Endometrial microvascular endothelial cells (primary cell): ENCODE data around the gene DNMT1. TPM values are rescaled to one million over a fixed set of nuclear protein-coding genes. Genes with fewer than 3 reads are reported as not detected.

Experiments
- in situ Hi-C: cut with HindIII; loops from 2 replicates; pipeline ENCODE4 v1.10.0; 2017; ENCODE audit warnings: low sequenced_read_pairs, low pct_unique_long_range_greater_than_20kb; ENCODE audit errors: inconsistent ontology term
- total RNA-seq: library from RNA; depleted of rRNA; stranded (reverse); fragments of >200 nt; gene quantifications from one replicate; pipeline ENCODE4 v1.2.3, GENCODE V29; 2015; ENCODE audit errors: inconsistent ontology term

The DNMT1 gene
- total RNA-seq, 1 donor from 2014 or later = 134 TPM

DNA sequence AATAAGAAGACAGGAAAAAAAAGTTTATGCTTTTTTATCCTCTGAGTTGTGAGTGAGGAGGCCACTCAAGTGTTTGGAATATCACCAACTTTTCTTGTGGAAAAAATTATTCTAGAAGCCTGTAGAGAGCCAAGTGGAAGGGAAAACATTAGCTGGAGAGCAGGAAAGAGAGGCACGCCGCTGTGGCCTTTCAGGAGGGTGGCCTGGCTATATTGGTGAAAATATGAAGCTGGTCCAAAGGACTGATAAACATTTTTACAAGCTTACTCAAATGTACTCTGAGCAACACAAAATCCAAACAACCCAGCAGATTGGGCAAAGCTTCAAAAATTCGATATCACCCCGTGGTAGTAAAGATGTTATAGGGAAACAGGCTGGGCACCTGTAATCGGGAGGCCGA, 72.7 kb downstream of the DNMT1 start:
- in situ Hi-C loops = no loop called here

- in situ Hi-C loops = no loop called here
Observed at GRCh38 chr19:10120538-10121189, 74.1 kb downstream of the DNMT1 start.

DNA sequence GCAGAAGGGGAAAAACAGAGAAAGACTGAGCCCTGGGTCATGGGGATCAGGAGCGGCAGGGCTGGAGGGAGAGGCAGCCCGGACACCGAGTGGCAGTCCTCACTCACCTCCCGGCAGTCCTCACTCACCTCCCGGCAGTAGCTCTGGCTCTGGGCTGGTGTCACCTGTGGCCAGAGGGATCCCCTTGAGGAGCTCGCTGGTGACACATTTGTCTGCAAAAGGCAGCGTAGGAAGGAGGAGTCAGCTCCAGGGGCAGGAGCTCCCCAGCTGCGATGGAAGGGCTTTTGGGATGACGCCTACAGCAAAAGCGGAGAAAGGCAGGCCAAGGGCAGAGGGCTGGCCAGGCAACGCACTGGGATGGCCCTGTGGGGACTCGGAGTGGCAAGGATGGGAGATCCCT, 75.8 kb downstream of the DNMT1 start:
- in situ Hi-C loops = no loop called here

DNA sequence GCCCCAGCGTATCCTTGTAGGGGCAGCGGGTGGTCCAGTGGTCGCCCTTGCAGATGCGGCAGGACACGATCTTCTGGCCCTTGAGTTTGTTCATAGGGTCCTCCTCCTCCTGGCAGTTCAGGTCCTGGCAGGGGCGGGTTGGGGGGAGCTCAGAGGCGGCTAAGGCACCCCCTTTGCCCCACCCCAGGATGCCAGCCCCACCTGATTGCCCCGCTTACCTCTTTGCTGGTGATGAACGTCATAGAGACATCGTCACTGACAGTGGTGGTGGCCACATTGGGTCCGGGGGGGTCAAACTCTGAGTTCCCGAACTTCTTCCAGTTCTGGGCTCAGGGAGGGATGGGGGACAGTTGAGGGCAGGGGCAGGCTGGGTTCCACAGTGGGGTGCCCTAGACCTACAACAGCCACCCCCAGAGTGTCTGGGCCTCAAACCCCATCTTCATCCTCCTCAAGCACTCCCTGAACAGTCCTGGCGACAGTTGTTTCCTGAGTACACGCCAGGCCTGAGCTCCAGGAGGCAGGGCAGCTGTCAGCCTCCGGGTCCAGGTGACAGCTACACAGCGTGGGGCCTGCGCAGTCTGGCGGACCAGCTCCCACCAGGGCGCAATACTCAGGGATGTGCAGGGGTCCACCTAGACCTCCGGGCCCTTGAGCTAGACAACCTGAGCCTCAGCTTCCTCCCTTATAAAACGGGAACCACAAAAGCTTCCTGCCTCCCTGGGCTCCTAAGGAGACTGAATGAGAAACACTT, 77.7 kb downstream of the DNMT1 start:
- in situ Hi-C loops = no loop called here

GRCh38 chr19:10116085-10116865, 78.5 kb downstream of the DNMT1 start:
- in situ Hi-C loops = no loop called here

- in situ Hi-C loops = no loop called here
Observed at GRCh38 chr19:10115392-10116084, 79.2 kb downstream of the DNMT1 start.

- in situ Hi-C loops = no loop called here
Observed at GRCh38 chr19:10114651-10115391, 79.9 kb downstream of the DNMT1 start.

- in situ Hi-C loops = no loop called here
Observed at GRCh38 chr19:10113964-10114650, 80.6 kb downstream of the DNMT1 start.

DNA sequence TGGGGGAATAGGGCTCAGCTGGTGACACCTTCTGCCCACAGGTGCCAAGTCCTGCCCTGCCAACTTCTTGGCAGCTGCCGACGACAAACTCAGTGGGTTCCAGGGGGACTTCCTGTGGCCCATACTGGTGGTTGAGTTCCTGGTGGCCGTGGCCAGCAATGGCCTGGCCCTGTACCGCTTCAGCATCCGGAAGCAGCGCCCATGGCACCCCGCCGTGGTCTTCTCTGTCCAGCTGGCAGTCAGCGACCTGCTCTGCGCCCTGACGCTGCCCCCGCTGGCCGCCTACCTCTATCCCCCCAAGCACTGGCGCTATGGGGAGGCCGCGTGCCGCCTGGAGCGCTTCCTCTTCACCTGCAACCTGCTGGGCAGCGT, 81.2 kb downstream of the DNMT1 start:
- in situ Hi-C loops = no loop called here

DNA sequence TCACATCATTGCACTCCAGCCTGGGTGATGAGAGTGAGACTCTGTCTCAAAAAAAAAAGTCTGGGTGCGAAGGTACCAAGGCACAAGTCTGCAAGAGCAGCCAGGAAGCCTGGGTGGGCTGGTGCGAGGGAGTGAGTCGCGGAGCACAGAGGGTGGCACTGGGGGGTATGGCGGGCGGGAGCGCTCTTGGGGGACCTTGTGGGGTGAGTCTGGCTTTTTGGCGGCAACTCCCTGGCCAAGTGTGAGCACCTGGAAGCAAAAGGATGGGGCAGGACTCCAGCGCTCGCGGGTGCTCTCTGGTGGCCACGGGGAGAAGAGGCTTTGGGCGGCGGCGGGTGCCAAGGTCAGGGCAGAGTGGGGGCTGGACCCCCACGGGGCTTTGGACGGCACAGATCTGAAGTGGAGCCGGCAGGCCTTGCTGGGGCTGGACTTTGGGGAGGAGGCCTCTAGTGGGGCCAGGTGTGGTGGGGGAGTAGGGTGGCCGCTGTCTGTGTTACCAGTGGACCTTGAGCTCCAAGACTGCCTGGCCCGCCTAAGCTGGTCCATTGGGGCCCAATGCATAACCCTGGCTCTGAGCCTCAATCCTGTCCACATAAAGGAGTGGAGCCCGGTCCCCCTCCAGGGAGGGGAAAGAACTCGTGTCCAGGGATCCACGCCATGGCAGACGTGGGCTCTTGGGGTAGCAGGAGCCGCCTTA, 81.7 kb downstream of the DNMT1 start:
- in situ Hi-C loops = no loop called here

DNA sequence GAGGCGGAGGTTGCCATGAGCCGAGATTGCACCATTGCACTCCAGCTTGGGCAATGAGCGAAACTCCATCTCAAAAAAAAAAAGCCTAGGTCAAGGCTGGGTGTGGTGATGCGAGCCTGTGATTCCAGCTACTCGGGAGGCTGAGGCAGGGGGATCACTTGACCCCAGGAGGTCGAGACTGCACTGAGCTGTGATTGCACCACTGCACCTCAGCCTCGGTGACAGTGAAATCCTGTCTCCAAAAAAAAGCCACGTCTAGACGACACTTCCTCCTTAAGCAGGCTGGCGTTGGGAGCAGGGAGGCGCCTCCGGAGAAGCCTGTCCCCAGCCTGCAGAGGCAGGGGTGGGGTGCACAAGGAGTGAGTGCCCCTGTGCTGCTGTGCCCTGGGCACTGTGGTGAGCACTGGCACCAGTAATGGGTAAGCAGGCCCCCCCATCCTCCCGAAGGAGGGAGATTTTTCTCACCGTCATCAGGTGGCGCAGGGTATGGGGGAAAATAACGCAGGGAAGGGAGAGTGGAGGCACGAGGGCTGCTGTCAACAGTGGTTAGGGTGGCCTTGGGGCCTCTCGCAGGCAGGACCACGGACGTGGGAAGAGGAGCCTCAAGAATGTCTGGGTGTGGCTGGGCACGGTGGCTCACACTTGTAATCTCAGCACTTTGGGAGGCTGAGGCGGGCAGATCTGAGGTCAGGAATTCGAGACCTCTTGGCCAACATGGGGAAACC, 82.6 kb downstream of the DNMT1 start:
- in situ Hi-C loops = no loop called here

GRCh38 chr19:10111405-10111811, 83.3 kb downstream of the DNMT1 start, which contains the start of gene P2RY11:
TSS of gene P2RY11 (plus strand) at chr19:10111693. CDS start at chr19:10111722, 29 bp downstream.
- in situ Hi-C loops = no loop called here

DNA sequence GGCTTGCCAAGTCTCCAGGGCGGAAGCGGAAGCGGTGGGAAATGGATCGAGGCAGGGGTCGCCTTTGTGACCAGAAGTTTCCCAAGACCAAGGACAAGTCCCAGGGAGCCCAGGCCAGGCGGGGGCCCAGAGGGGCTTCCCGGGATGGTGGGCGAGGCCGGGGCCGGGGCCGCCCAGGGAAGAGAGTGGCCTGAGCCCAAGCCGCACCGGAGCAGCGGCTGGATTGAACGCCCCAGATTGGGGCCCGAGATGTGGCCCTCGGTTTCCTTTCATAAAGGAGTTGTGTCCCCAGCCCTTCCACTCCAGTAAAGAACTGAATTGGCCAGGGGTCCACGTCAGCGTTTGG, 83.8 kb downstream of the DNMT1 start:
- in situ Hi-C loops = no loop called here

DNA sequence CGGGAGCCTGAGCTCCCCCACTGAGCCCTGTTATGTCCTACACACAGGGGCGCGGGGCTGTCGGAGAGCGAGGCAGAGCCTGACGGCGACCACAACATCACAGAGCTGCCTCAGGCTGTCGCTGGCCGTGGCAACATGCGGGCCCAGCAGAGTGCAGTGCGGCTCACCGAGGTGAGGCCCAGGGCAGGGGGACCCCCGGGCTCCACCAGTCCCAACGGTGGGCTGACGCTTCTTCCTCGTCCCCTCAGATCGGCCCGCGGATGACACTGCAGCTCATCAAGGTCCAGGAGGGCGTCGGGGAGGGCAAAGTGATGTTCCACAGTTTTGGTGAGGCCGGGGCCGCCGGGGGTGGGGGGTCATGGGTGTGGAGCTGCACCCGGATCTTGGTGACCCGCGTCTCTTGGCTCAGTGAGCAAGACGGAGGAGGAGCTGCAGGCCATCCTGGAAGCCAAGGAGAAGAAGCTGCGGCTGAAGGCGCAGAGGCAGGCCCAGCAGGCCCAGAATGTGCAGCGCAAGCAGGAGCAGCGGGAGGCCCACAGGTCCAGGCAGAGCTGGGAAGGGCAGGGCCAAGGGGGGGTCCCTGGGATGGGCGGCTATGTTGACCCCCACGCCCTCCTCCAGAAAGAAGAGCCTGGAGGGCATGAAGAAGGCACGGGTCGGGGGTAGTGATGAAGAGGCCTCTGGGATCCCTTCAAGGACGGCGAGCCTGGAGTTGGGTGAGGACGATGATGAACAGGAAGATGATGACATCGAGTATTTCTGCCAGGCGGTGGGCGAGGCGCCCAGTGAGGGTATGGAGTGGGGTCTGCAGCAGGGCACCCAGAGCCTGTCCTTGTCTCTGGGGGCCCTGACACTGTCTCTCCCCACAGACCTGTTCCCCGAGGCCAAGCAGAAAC, 84.4 kb downstream of the DNMT1 start:
- in situ Hi-C loops = no loop called here

GRCh38 chr19:10109528-10109927, 85.2 kb downstream of the DNMT1 start:
- in situ Hi-C loops = no loop called here

DNA sequence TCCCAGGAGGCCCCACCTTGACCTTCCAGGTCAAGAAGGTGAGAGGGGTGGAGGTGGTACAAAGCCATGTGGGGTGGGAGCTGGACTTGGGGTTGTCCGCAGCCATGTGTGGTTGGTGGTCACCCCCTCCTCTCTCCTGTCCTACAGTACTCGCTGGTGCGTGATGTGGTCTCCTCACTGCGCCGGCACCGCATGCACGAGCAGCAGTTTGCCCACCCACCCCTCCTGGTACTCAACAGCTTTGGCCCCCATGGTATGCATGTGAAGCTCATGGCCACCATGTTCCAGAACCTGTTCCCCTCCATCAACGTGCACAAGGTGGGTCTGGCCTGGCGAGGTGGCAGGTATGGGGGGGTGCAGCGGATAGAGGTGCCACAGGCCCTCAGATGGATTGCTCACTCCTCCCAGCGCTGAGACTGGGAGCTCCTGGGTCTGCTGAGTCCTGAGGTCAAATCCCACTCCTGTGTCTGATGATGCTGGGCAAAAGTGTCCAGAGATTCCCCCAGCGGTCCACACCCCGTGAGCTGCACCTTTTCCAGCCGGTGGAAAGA, 86.9 kb downstream of the DNMT1 start:
- in situ Hi-C loops = no loop called here
